AG10803 (cell line): Measurements from ENCODE around the gene BLVRB.
A peak's percentile ranks its signal among the peaks of the same experiment; 100 is the strongest.
"Not testable (repeated sequence)": the region's sequence is repeated elsewhere in the genome, so short reads cannot be mapped to it uniquely, and the experiment has no call there.

Source experiments
- DNase-seq: peaks from one replicate; pipeline ENCODE4 v3.0.0; 2010; ENCODE audit warnings: low read depth
- H3K4me3 ChIP-seq: 2 replicates; pipeline ENCODE4 v1.5.1; 2011; ENCODE audit warnings: mild to moderate bottlenecking, low read length, control low read depth
- CTCF ChIP-seq: conservative IDR thresholded peaks from 2 replicates; pipeline ENCODE4 v1.5.1; 2011; ENCODE audit warnings: mild to moderate bottlenecking, low read length, control low read depth, inconsistent platforms

BLVRB gene

DNA sequence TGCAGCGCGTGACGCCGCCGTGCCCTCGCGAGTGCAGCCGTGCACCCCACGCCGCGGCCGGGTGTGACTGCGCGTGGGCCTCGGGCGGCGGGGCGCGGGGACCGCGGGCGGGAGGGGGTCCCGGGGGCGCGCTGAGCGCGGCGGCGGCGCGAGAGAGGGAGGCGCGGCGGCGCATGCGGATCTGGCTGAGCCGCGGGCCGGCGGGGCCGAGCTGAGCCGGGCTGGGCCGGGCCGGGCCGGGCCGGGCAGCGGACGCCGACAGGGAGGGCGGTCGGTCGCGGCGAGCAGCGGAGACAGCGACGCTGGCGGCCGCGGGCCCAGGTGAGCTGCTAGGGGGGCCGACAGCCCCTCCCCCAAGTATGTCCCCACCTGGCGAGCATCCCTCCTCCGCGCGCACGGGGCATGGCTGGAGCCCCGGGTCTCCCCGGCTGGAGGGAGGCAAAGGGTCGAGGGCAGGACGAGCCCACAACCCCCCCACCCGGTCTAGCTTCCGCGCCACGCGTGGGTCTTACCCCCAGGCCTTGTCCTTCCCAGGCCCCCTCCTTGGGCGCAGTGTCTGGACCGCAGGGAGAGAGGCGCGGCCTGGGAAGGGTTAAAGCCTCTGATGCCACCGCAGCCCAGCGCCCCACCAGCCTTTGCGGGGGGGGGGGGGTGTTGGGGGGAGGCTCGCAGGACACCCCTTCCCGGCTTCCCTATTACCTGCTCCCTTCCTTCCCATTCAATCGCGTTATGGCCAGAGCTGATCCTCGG lies 1.6 kb upstream of the BLVRB start, which contains the start of gene SPTBN4:
Gene SPTBN4, plus strand, starts transcription at position 17 of the 750 bp plus-strand sequence. CDS start 5,621 bp downstream, outside the sequence.
- DNase-seq = no peak
- TF ChIP-seq CTCF = no peak
- H3K4me3 ChIP-seq = peak within 1 kb of the TSS; percentile 63

GRCh38 chr19:40466219-40466984 lies 857 bp upstream of the BLVRB start:
- TF ChIP-seq CTCF = no peak
- H3K4me3 ChIP-seq = peak overlapping the region; percentile 63
- DNase-seq = no peak

DNA sequence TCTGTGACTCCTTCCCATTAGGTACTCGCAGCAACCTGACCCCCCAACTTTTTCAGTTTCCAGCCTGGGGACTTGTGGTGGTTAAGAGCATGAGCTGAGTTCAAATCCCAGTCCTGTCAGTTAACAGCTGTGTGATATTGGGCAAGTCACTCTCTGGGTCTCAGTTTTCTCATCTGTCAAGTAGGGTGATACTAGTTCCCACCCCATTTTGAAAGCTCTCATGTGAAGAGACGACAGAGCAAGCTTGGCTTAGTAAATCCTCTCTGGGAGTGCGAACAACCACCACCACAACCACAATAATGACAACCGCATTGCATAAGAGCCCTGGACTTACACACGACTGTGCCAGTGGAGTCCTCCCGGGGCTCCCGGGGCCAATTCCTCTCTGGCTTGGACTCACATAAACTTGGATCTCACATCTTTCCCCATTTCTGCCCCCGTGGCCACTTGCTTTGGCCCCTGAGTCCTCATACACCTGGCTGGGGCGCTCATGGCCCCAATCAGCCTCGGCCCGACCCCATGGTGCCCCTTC lies 454 bp downstream of the BLVRB start:
- peak; percentile 97 for DNase-seq
- TF ChIP-seq CTCF = no peak
- H3K4me3 ChIP-seq = peak overlapping the region; percentile 80

DNA sequence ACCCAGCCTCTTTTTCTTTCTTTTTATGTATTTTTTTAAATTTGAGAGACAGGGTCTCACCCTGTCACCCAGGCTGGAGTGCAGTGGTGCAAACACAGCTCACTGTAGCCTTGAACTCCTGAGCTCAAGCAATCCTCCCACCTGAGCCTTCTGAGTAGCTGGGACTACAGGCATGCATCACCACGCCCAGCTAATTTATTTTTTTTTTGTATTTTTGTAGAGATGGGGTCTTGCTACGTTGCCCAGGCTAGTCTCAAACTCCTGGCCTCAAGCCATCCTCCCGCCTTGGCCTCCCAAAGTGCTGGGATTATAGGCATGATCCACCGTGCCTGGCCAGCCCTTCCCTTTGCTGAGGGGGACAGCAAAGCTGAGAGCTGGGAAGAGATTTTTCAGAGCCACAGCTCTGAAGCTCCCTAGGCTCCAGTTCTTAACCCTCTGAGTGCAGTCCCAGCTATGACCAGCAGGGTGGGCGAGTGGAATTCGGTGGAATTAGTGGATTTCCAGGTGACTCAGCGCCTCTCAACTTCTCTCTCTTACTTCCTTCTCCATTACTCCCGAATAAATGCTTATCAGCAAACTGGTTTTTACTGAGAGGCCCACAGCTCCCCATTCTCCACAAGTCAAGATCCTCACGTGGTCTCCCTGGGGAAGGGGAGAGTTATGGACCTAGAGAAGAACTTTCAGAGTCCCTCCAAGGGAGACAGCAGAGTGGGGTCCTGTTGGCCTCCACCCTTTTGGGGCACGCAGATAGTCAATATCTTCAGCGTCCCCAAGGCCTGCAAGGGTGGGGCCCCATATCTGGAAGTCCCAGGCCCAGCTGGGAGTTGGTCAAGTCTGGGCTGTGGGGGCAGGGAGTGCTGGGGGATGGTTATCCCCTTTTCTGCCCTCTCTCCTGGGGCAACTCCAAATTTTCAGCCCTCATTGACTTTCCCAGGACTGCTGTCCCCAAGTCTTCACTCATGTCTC lies 1.2 kb downstream of the BLVRB start:
- peak overlapping the region; percentile 80 for H3K4me3 ChIP-seq
- TF ChIP-seq CTCF = peak; percentile 85
- peak; percentile 90 for DNase-seq

DNA sequence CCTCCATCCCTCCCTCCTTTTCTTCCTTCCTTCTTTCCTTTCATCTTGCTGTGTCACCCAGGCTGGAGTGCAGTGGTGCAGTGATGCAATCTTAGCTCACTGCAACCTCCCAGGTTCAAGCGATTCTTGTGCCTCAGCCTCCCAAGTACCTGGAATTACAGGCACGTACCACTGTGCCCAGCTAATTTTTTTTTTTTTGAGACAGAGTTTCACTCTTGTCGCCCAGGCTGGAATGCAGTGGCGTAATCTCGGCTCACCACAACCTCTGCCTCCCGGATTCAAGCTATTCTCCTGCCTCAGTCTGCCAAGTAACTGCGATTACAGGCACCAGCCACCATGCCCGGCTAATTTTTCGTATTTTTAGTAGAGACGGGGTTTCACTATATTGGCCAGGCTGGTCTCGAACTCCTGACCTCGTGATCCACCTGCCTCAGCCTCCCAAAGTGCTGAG lies 1.9 kb downstream of the BLVRB start:
- H3K4me3 ChIP-seq = not testable (repeated sequence)
- peak; percentile 61 for DNase-seq

DNA sequence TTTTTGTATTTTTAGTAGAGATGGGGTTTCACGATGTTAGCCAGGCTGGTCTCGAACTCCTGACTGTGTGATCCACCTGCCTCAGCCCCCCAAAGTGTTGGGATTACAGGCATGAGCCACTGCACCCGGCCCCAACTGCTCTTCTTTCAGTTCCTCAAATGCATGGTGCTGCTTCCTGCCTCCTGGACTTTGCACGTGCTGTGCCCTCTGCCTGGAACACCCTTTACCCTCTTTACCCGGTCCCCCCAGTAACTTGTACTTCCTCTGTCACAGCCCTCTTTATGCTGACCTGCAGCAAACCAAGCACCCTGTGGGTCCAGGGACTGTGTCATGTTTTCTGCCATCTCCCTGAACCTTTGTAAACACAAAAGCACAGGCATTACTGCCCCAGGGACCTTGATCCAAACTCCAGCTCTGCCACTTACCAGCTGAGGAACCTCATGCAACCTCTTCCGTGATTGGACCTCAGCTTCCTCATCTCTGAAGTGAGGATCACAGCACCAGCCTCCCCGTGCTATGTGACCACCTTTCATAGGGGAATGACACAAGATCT lies 3.8 kb downstream of the BLVRB start:
- H3K4me3 ChIP-seq = no peak overlapping the region
- no peak for DNase-seq
- TF ChIP-seq CTCF = no peak
